GM18861 (cell line): ENCODE measurements around the gene CNPY1.

Source experiments
- ATAC-seq: cut with Tn5 transposase; IDR thresholded peaks from one replicate; pipeline ENCODE4 v1.9.1; 2021; ENCODE audit not compliant: unreplicated experiment

Gene CNPY1

DNA sequence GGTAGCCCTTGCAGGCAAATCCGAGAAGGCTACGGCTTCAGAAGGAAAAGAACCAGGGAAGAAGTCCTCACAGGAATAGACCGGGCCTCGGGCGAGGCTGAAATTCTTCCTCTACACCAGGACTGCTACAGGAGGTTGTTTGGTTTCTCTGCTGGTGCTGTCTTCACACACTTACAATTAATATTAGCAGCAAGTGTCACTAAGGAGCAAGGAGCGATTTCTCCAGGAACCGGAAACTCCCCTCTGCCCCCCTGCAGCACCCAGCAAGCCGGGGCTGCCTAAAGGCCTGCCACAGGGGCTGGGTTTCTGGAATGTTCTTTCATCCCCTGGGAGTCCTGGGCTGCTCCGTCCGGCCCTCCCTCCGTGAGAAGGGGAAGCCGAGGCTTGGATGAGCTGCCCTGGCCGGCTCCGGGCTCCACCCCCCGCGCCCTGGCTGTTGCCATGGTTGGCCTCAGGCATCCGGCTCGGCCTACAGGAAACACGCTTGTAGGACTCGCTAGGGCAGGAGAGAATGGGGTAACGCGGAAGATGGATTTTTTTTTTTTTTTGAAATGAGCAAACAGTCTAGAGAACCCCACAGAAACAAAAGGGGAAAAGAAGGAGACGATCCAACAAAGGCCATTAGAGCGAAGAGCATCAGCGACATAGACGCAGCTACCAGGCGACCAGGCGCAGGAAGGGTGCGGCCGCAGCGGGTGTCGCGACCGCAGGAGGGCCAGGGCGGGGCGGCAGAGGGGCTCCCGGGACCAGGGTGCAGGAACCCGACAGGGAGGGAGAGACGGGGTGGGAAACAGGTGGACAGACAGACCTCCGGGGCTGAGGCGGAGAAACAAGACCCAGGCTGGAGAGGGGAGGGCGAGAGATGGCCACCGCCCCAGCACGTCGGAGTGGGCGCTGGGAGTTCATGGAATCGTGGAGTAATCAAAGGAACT lies 55.4 kb downstream of the CNPY1 start:
- ATAC-seq, result peak; percentile 84

- ATAC-seq, result peak; percentile 18
These were observed 56.3 kb downstream of the CNPY1 start for GRCh38 chr7:155489862-155490696.

DNA sequence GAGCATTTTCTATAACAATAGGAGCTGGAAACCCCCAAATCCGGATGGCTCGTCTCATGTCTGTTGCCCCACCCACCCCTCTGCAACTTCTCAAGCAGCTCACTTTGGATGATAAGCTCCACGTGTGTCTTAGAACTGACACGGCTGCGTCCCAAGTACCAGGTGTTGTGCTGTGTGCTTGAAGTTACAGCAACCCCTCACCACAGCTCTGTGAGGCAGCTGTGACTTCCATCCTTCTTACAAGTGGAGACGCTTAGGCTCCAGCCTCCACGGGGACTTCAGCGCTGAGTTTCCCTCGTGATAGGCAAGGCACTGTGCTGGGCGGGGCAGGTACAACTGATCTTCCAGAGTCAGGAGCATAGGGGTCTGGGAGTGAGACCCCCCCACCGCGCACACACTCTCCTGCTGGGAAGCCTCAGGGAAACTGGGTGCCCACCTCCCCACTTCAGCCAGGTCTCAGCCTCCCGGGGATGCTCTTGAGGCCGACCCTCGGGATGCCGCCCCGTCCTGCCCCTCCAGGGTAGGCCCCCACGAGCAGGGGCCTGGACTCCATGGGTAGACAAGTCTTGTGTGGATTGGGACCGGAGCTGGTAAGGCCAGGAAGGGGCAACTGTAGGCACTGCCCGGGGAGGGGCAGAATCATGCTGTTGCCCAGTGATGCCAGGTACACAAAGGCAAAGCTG lies 57.1 kb downstream of the CNPY1 start:
- no peak for ATAC-seq

DNA sequence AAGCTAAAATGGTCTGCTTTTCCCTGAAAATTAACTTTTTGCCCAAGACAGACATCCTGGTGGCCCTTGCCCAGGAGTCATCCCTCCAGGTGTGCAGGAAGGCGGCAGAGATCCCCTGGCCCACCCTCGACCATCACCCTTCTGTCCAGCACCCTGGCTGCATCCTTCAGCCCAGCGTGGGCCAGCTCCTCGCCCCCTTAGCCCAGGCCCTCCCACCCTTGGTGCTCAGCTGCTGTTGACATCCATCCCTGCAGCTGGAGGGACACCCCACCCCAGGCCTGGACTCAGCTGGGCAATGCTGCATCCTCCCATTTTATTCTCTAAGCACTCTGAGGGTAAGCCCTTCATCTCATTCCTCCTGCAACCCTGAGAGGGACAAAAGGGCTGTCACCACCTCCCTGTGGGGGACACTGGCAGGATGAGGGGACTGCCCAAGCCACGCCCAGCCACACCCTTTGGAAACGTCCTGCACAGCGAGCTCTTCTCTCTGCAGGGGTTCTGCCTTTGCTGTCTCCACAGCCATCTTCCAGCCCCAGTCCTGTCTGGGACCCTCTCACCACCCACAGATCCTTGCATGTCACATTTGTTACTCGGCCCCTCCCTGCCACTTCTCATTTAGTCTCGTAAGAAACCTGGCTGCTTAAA lies 57.8 kb downstream of the CNPY1 start:
- ATAC-seq, result no peak

GRCh38 chr7:155487509-155488482 lies 58.6 kb downstream of the CNPY1 start:
- no peak for ATAC-seq

- ATAC-seq, result no peak
These were observed 59.4 kb downstream of the CNPY1 start for GRCh38 chr7:155486783-155487508.

DNA sequence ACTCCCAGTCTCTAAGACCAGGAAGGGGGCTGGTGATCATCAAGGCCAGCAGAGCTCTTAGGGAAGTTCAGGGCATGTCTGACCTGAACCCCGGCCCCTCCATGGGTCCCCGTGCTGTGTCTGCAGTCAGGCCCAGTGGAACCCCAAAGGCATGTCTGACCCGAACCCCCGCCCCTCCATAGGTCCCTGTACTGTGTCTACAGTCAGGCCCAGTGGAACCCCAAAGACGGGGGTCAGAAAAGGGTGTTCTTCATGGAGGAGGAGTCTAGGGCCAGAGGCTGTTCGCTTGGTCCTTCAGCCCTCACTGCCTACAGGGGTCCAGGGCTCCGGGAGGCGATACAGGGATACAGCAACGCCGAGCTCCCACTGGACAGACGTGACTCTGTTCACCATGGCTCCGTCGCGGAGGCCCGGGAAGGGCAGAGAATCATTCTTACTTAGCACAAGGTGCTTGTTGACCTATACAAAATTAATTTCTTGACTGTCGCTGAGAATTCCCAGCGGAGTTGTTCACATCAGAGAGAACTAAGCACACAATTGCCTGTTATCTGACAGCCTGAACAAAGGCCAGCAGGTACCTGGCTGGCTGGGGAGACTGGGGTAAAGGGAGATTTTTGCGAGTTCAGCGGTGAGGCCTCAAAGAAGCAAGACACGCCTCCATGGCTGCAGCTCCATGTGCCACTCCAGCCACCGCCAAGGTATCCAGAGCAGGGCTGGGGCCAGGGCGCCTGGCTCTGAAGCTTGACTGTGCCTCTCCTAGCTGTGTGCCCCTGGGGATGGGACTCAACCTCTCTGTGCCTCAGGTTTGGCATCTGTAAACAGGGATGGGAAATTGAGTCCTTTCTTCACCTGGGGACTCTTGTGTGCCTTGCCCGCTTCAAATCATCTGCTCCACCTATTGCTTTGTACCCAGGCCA lies 61.6 kb downstream of the CNPY1 start:
- no peak for ATAC-seq

GRCh38 chr7:155483868-155484325 lies 62.5 kb downstream of the CNPY1 start:
- no peak for ATAC-seq

DNA sequence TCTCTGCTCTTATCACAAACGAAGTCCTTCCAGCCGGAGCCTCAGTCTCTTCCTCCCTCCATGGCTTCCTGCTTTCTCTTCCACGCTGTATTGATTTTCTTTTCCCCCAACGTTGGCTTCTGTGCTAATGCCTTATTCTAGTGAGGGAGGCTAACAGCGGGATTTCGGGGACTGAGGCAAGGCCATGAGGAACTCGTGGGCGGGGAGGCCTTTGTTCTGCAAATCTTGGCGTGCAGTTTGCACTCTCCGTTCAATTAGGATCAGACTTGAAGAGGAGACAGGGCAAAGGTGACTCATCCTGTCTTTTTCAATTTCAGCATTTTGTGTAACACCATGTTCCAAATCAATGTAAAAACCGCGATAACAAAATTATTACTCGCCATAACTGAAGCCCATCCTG lies 63.1 kb downstream of the CNPY1 start:
- no peak for ATAC-seq

DNA sequence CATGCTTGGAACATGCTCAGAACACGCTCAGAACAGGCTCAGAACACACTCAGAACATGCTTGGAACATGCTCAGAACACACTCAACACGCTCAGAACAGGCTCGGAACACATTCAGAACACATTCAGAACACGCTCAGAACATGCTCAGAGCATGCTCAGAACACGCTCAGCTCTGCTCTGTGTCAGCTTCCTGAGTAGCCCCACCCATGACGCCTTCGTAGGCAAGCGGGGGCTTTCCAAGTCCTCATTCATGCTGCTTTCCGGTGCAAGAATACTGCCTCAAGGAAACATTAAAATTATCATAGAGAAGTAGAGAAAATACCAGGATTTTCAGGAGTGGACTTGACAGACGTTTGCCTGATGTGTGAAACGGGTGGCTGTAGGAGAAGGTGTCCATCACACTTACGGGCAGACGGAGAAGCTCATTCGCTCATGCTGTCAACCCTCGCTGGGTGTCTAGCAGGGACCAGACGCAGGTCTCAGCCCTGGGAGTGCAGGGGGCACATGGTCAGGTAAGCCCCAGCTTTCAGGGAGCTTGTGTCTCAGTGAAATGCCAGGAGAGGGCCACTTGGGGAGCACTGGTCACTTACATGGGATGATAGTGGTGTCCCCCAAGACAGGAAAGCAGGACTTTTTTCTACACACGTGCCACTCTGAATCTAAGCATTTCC lies 63.7 kb downstream of the CNPY1 start:
- ATAC-seq, result peak; percentile 53

GRCh38 chr7:155481764-155482163 lies 64.6 kb downstream of the CNPY1 start:
- ATAC-seq, result no peak

DNA sequence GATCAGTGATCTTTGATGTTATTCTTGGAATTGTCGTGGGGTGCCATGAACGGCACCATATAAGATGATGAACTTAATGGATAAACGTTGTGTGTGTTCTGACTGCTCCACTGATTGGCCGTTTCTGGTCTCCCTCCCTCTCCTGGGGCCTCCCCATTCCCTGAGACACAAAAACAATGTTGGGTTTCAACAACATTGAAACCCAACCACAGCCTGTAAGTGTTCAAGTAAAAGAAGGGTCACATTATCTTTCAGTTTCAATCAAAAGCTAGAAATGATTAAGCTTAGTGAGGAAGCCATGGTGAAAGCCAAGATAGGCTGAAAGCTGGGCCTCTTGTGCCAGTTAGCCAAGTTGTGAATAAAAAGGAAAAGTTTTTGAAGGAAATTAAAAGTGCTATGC lies 68.9 kb downstream of the CNPY1 start:
- ATAC-seq, result peak; percentile 95

GRCh38 chr7:155471718-155472117 lies 74.6 kb downstream of the CNPY1 start:
- no peak for ATAC-seq

- ATAC-seq, result no peak
These were observed 75.4 kb downstream of the CNPY1 start for GRCh38 chr7:155470686-155471638.

DNA sequence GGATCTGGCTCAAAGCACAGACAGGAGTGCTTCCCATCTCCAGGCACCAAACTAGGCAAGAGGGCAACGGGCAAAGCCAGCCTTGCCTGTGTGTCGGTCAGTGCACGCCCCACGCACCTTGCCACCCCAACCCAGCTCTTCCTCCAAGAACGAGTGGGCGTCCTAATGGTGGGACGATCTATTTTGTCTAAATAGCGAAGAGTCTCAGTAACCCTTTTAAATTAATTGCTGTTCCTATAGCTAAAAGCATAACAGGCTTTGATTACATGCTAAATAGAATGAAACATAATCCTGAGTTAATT lies 76.2 kb downstream of the CNPY1 start:
- no peak for ATAC-seq
